Smooth muscle cell (in vitro differentiated cells): Measurements from ENCODE around the gene ATP7B. TPM values are rescaled to one million over a fixed set of nuclear protein-coding genes. Genes with fewer than 3 reads are reported as not detected.

Experiments
- DNase-seq: peaks from one replicate; lab custom pipeline; 2025; ENCODE audit not compliant: unreplicated experiment; lab: John Stamatoyannopoulos, UW
- H2AFZ ChIP-seq: fragments of 200-600 bp; sonication (generic); 2 replicates; pipeline ENCODE4 v1.6.0; 2016; ENCODE audit warnings: antibody characterized with exemption, low read depth, mild to moderate bottlenecking
- H3F3A ChIP-seq: fragments of 200-600 bp; sonication (generic); 2 replicates; pipeline ENCODE4 v1.6.0; 2017; ENCODE audit warnings: antibody characterized with exemption, low read depth
- H3K27ac ChIP-seq: fragments of 200-600 bp; sonication (generic); 2 replicates; pipeline ENCODE4 v1.5.1; 2016; ENCODE audit warnings: low read depth, mild to moderate bottlenecking
- H3K27me3 ChIP-seq: fragments of 200-600 bp; sonication (generic); 2 replicates; pipeline ENCODE4 v1.6.1; 2016; ENCODE audit warnings: low read depth, mild to moderate bottlenecking
- H3K36me3 ChIP-seq: fragments of 200-600 bp; sonication (generic); 2 replicates; pipeline ENCODE4 v1.5.1; 2016; ENCODE audit warnings: low read depth
- H3K4me1 ChIP-seq: fragments of 200-600 bp; sonication (generic); 2 replicates; pipeline ENCODE4 v1.5.1; 2016; ENCODE audit warnings: low read depth
- H3K4me2 ChIP-seq: fragments of 200-600 bp; sonication (generic); 2 replicates; pipeline ENCODE4 v1.6.0; 2016; ENCODE audit warnings: mild to moderate bottlenecking
- H3K4me3 ChIP-seq: fragments of 200-600 bp; sonication (generic); 2 replicates; pipeline ENCODE4 v1.5.1; 2016; ENCODE audit warnings: mild to moderate bottlenecking
- H3K79me2 ChIP-seq: fragments of 200-600 bp; sonication (generic); 2 replicates; pipeline ENCODE4 v1.6.0; 2016; ENCODE audit warnings: low read depth, mild to moderate bottlenecking
- H3K9ac ChIP-seq: fragments of 200-600 bp; sonication (generic); 2 replicates; pipeline ENCODE4 v1.6.0; 2016; ENCODE audit warnings: low read depth
- H3K9me3 ChIP-seq: fragments of 200-600 bp; sonication (generic); replicated peaks from 2 replicates; pipeline ENCODE4 v1.5.1; 2016; ENCODE audit warnings: low read depth
- H4K20me1 ChIP-seq: fragments of 200-600 bp; sonication (generic); 2 replicates; pipeline ENCODE4 v1.6.0; 2016; ENCODE audit warnings: low read depth
- WGBS: methylation state at CpG from one replicate; pipeline ENCODE4 v1.1.7; 2016; ENCODE audit warnings: low lambda C conversion rate; 5-methylcytosine and 5-hydroxymethylcytosine counted together
- polyA plus RNA-seq: library from polyadenylated mRNA; unstranded; fragments of >200 nt; fragmentation: Nextera tagmentation; extraction: Ambion mirVana; gene quantifications from 2 replicates; pipeline ENCODE4 v1.2.1, GENCODE V29; 2016
- total RNA-seq: library from RNA; depleted of rRNA; stranded (reverse); fragments of >200 nt; gene quantifications from 2 replicates; pipeline ENCODE4 v1.2.3, GENCODE V29; 2014
- TF ChIP-seq, protein P1 (sequence below): fragments of 200-600 bp; sonication (generic); IDR thresholded peaks from 2 replicates; pipeline ENCODE4 v1.5.1; 2017; ENCODE audit warnings: borderline replicate concordance, mild to moderate bottlenecking, antibody characterized with exemption; ENCODE audit not compliant: insufficient read depth, poor library complexity, severe bottlenecking

Gene ATP7B
- total and polyA plus RNA-seq, 2 experiments from 2014 or later: 10.0 to 23.5 TPM

DNA sequence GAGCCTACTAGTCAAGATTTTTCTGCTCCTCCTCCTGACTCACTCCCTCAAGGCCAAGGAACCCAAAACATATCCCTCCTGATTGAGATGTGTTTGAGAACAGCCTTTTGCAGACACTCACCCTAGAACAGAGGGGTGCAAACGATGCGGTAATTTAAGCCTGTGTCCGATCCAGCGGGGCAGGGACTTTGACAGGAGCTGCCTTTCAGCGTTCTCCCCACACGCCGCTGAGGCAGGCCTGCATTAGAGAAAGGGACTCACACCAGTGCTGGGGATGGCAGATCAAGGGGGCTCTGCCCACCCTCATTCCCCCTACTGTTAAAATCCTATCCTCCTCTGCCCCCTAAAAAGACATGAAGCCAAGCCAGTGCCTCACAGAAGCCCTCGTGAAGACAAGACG, 79.0 kb downstream of the ATP7B start:
- H3K9me3 ChIP-seq: no peaks in the 10 kb centered on the region
- no peak overlapping the region for H2AFZ ChIP-seq
- TF ChIP-seq, protein P1, sequence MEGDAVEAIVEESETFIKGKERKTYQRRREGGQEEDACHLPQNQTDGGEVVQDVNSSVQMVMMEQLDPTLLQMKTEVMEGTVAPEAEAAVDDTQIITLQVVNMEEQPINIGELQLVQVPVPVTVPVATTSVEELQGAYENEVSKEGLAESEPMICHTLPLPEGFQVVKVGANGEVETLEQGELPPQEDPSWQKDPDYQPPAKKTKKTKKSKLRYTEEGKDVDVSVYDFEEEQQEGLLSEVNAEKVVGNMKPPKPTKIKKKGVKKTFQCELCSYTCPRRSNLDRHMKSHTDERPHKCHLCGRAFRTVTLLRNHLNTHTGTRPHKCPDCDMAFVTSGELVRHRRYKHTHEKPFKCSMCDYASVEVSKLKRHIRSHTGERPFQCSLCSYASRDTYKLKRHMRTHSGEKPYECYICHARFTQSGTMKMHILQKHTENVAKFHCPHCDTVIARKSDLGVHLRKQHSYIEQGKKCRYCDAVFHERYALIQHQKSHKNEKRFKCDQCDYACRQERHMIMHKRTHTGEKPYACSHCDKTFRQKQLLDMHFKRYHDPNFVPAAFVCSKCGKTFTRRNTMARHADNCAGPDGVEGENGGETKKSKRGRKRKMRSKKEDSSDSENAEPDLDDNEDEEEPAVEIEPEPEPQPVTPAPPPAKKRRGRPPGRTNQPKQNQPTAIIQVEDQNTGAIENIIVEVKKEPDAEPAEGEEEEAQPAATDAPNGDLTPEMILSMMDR: no peak
- WGBS: 95% methylated on average over 9 of the region's 9 CpGs
- no peak overlapping the region for H3K4me2 ChIP-seq
- H3K4me3 ChIP-seq: no peak overlapping the region
- H3K4me1 ChIP-seq: no peaks in the 10 kb centered on the region
- no peaks in the 10 kb centered on the region for H3F3A ChIP-seq
- no peak overlapping the region for H3K27ac ChIP-seq
- H3K36me3 ChIP-seq: no peaks in the 10 kb centered on the region
- no peaks in the 10 kb centered on the region for H4K20me1 ChIP-seq
- no peak overlapping the region for H3K9ac ChIP-seq
- no peak for DNase-seq
- H3K79me2 ChIP-seq: no peaks in the 10 kb centered on the region
- no peaks in the 10 kb centered on the region for H3K27me3 ChIP-seq

GRCh38 chr13:51931606-51932005, 79.6 kb downstream of the ATP7B start:
- Histone ChIP-seq H3F3A (no peaks in the 10 kb centered on the region), H4K20me1 (no peaks in the 10 kb centered on the region), H3K9ac (no peak overlapping the region), H3K79me2 (no peaks in the 10 kb centered on the region), H3K9me3 (no peaks in the 10 kb centered on the region), H3K4me2 (no peak overlapping the region), H3K36me3 (no peaks in the 10 kb centered on the region), H3K27ac (no peak overlapping the region), H3K27me3 (no peaks in the 10 kb centered on the region), H2AFZ (no peak overlapping the region), H3K4me3 (no peak overlapping the region), H3K4me1 (no peaks in the 10 kb centered on the region)
- WGBS: 99% methylated on average over 6 of the region's 6 CpGs
- DNase-seq: no peak
- TF ChIP-seq, protein P1: no peak

- TF ChIP-seq, protein P1: no peak
- H3K4me3 ChIP-seq: no peak overlapping the region
- H3K4me1 ChIP-seq: no peaks in the 10 kb centered on the region
- no peaks in the 10 kb centered on the region for H3K27me3 ChIP-seq
- no peaks in the 10 kb centered on the region for H3K9me3 ChIP-seq
- H3F3A ChIP-seq: no peaks in the 10 kb centered on the region
- no peak overlapping the region for H3K27ac ChIP-seq
- no peaks in the 10 kb centered on the region for H4K20me1 ChIP-seq
- H3K9ac ChIP-seq: no peak overlapping the region
- H3K4me2 ChIP-seq: no peak overlapping the region
- H3K36me3 ChIP-seq: no peaks in the 10 kb centered on the region
- H2AFZ ChIP-seq: no peak overlapping the region
- DNase-seq: no peak
- 90% methylated on average over 5 of the region's 5 CpGs for WGBS
- no peaks in the 10 kb centered on the region for H3K79me2 ChIP-seq
These were observed 81.6 kb downstream of the ATP7B start for GRCh38 chr13:51929699-51930098.

GRCh38 chr13:51928231-51928630, 83.0 kb downstream of the ATP7B start:
- H3K27ac ChIP-seq: no peak overlapping the region
- H3K9ac ChIP-seq: no peak overlapping the region
- WGBS: 82% methylated on average over 9 of the region's 9 CpGs
- DNase-seq: no peak
- no peaks in the 10 kb centered on the region for H3K9me3 ChIP-seq
- no peaks in the 10 kb centered on the region for H3K4me1 ChIP-seq
- no peak overlapping the region for H3K4me3 ChIP-seq
- TF ChIP-seq, protein P1: no peak
- no peak overlapping the region for H2AFZ ChIP-seq
- H3K79me2 ChIP-seq: no peaks in the 10 kb centered on the region
- H3K36me3 ChIP-seq: no peaks in the 10 kb centered on the region
- no peaks in the 10 kb centered on the region for H4K20me1 ChIP-seq
- H3K4me2 ChIP-seq: no peak overlapping the region
- no peaks in the 10 kb centered on the region for H3F3A ChIP-seq
- H3K27me3 ChIP-seq: no peaks in the 10 kb centered on the region
